Rectal smooth muscle tissue (tissue), 1 donor: ENCODE results near the gene NINJ2.

Source experiments
- H3K27ac ChIP-seq: one replicate; pipeline ENCODE4 v1.7.0; 2013; ENCODE audit warnings: low read depth, low read length, inconsistent platforms
- H3K27me3 ChIP-seq: one replicate; pipeline ENCODE4 v1.7.0; 2013; ENCODE audit warnings: low read length; ENCODE audit not compliant: control insufficient read depth, insufficient read depth
- H3K36me3 ChIP-seq: one replicate; pipeline ENCODE4 v1.7.0; 2013; ENCODE audit warnings: low read length; ENCODE audit not compliant: control insufficient read depth, insufficient read depth
- H3K4me1 ChIP-seq: one replicate; pipeline ENCODE4 v1.7.0; 2013; ENCODE audit warnings: low read length; ENCODE audit not compliant: control insufficient read depth, insufficient read depth
- H3K4me3 ChIP-seq: one replicate; pipeline ENCODE4 v1.7.0; 2013; ENCODE audit warnings: low read length
- H3K9ac ChIP-seq: one replicate; pipeline ENCODE4 v1.7.0; 2013; ENCODE audit warnings: low read length

NINJ2 gene

GRCh38 chr12:666066-666465 is 2.8 kb upstream of the NINJ2 start:
- H3K36me3 ChIP-seq, result no peaks in the 10 kb centered on the region

GRCh38 chr12:664779-665092 is 1.5 kb upstream of the NINJ2 start:
- Histone ChIP-seq H3K4me1 (peaks cover 3% of the 10 kb centered on the region), H3K36me3 (no peaks in the 10 kb centered on the region), H3K4me3 (no peak overlapping the region), H3K27me3 (no peaks in the 10 kb centered on the region), H3K27ac (no peak overlapping the region), H3K9ac (no peak overlapping the region)

More at GRCh38 chr12:666066-666465, 2.8 kb upstream of the NINJ2 start:
- Histone ChIP-seq H3K4me3 (no peak overlapping the region), H3K4me1 (peaks cover 3% of the 10 kb centered on the region), H3K27me3 (no peaks in the 10 kb centered on the region), H3K9ac (no peak overlapping the region), H3K27ac (no peak overlapping the region)

DNA sequence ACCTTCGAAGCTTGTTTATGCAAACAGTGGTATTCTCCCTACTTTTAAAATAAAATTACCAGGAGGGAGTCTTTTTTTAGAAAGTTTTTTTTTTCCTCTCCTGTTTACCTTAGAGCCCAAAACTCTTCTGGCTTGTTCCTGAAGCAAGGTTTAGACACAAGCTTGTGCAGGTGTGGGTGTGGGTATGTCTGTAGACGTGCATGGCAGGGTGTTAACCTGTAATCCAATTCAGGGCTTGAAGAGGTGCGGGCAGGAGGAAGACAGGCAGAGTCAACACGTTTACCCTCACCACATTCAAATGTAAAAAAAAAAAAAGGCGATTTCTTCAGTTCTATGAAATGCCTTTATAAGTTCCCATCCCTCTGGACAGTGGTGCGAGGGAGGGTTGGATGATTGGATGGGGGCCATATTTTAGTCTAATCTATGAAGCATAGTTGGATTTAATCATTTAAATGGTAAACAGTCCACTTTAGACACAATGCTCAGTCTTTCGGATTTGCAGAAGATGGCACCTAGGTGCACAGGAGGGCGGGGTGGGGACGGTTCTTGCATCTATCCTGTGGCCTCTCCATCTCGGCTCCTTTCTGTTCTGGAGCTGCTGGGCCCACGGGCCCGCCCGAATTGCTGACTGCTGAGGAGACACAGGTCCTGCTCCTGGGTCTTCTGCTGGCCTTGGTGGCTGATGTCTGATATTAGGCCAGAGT is 982 bp upstream of the NINJ2 start:
- H3K9ac ChIP-seq, result no peak overlapping the region
- no peak overlapping the region for H3K4me3 ChIP-seq
- no peaks in the 10 kb centered on the region for H3K27me3 ChIP-seq
- H3K27ac ChIP-seq, result no peak overlapping the region
- peaks cover 3% of the 10 kb centered on the region for H3K4me1 ChIP-seq
- H3K36me3 ChIP-seq, result no peaks in the 10 kb centered on the region

- H3K36me3 ChIP-seq, result no peaks in the 10 kb centered on the region
- H3K27ac ChIP-seq, result no peak overlapping the region
- H3K4me1 ChIP-seq, result peaks cover 3% of the 10 kb centered on the region
- H3K4me3 ChIP-seq, result peak overlapping the region; percentile 14
- H3K9ac ChIP-seq, result no peak overlapping the region
- H3K27me3 ChIP-seq, result no peaks in the 10 kb centered on the region
Observed at GRCh38 chr12:662566-663292, 516 bp downstream of the NINJ2 start.

DNA sequence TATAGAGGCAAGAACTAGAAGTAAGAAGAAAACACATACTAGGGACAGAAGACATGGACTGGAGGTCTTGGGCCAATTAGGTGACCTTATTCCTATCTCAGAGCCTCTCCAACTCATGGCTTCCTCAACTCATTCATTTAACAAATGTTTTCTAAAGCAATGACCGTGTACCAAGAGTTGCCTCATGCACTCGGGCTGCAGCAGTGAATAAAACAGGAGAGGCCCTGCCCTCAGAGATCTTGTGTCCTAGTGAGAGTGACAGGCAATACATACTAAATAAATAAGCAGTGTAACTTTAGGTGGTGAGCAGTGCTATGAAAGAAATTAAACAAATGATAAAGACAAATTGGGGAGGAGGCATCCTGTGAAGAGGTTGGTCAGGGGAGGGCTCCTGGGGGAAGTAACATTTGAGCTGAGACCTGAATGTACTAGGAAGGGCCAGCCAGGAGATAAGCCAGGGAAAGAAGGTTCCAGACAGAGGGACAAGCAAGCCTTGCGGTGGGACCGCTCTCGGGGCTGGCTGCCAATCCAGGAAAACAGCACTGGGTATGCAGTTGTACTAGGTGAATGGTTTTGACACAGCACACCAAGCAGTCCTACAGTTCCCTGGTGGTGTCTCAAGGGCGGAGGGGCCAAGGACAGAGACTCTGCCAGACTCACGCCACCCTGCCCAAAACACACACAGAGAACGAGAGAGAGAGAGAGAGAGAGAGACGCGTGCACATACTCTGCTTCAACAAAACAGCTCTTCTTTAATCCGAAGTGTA is 1.3 kb downstream of the NINJ2 start:
- Histone ChIP-seq H3K4me1 (no peaks in the 10 kb centered on the region), H3K27me3 (no peaks in the 10 kb centered on the region), H3K27ac (no peak overlapping the region), H3K36me3 (no peaks in the 10 kb centered on the region), H3K9ac (no peak overlapping the region), H3K4me3 (no peak overlapping the region)

DNA sequence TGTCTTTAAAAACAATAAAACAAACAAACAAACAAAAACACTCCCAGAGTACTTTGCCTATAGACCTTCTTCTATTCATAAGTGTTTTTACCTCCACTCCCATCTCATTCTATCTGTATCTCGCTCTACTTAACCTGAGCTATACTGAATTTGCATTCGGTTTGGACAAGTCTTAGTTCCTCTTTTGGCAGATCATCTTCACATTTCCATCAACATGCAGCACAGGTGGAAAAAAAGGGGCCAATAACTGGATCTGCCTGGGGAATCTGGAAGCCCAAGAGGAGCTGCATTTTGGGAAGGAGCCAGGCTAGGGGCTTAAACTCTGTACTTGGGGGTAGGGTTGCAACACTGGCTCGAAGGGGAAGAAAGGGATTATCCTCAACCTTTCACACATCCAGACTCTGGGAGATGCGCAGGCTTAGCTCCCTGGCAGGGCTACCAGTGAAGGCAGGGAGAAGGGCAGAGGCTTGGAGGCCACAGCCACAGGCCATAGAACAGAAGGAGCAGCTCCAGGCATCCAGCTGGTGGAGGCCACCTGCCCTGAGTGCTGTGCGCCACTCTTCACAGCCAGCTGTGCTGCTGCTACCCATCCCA is 4.1 kb downstream of the NINJ2 start:
- Histone ChIP-seq H3K27me3 (no peaks in the 10 kb centered on the region), H3K4me3 (no peak overlapping the region), H3K27ac (no peak overlapping the region), H3K4me1 (no peaks in the 10 kb centered on the region), H3K36me3 (no peaks in the 10 kb centered on the region), H3K9ac (no peak overlapping the region)

DNA sequence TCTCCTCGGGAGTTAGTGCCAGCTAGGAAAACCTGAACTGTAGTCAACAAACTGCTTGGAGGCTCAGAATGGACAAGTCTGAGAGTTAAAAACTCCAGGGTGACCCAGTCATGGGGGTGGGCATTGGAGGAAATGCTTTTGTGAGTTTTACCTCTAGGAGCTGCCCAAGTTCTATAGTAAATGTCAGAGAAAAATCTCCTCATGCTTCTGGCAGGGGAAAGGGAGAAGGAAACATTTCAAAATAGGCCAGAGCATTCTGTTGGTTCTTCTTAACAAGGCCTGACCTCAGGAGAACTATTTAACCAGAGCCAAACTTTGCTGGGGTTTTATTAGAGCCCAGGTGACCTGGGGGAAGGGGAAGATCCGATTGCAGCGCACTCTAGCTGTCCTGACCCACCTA is 12.3 kb downstream of the NINJ2 start:
- Histone ChIP-seq H3K36me3 (no peaks in the 10 kb centered on the region), H3K27ac (no peak overlapping the region), H3K4me3 (no peak overlapping the region), H3K9ac (no peak overlapping the region), H3K4me1 (peaks cover 6% of the 10 kb centered on the region), H3K27me3 (no peaks in the 10 kb centered on the region)

DNA sequence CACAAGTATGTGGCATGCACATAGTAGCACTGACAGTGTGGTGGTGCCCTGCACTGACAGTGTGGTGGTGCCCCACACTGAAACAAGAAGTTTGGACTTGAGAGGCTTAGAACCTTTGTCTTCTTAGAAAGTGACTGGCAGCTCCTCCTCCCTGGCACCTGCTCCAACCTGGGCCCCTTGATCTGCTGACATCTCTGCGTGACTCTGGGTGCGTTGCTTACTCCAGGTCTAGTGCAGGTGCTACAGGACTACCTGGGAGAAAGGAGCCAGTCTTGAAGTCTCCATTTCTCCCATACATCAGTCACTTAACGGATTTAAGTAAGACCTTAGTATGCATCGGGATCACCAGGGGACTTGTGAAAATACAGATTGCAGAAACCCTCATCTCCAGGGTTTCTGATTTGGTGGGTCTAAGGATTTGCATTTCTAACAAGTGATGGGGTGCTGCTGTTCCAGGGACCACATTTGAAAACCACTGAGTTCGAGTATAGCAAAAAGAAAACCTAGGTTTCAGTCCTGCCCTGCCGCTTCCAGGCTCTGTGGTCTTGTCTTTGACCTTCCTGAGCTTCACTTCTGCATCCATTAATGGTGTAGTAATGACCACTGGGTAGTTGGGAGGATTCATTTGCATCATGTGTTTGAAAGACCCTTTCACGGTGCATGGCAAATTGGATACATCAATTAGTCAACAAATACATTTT is 15.7 kb downstream of the NINJ2 start:
- H3K4me1 ChIP-seq, result peaks cover 26% of the 10 kb centered on the region
- H3K27me3 ChIP-seq, result no peaks in the 10 kb centered on the region
- no peak overlapping the region for H3K9ac ChIP-seq
- no peaks in the 10 kb centered on the region for H3K36me3 ChIP-seq
- H3K27ac ChIP-seq, result peak overlapping the region; percentile 28
- no peak overlapping the region for H3K4me3 ChIP-seq

GRCh38 chr12:646442-647384 is 16.5 kb downstream of the NINJ2 start:
- Histone ChIP-seq H3K4me1 (peaks cover 26% of the 10 kb centered on the region), H3K27me3 (no peaks in the 10 kb centered on the region), H3K9ac (no peak overlapping the region), H3K27ac (peak overlapping the region; percentile 57), H3K36me3 (no peaks in the 10 kb centered on the region), H3K4me3 (no peak overlapping the region)

GRCh38 chr12:645563-646071 is 17.6 kb downstream of the NINJ2 start:
- peaks cover 26% of the 10 kb centered on the region for H3K4me1 ChIP-seq
- peak overlapping the region; percentile 57 for H3K27ac ChIP-seq
- H3K4me3 ChIP-seq, result peak overlapping the region; percentile 17
- no peaks in the 10 kb centered on the region for H3K27me3 ChIP-seq
- H3K36me3 ChIP-seq, result no peaks in the 10 kb centered on the region
- no peak overlapping the region for H3K9ac ChIP-seq
